Ovary (tissue), 9 donors: ENCODE results near the gene USP11. TPM values are rescaled to one million over a fixed set of nuclear protein-coding genes. Genes with fewer than 3 reads are reported as not detected.

Source experiments
- DNase-seq, 5 donors: peaks; one replicate each; pipeline ENCODE4 v3.0.0-alpha.2; 2019 to 2020
- H3K27ac ChIP-seq, 2 donors: fragments of 200-600 bp; one replicate each; pipeline versions ENCODE4 v1.5.1 to v1.8.0; 2019 to 2022
- H3K27me3 ChIP-seq: fragments of 200-600 bp; one replicate; pipeline ENCODE4 v1.8.0; 2022
- H3K36me3 ChIP-seq: fragments of 200-600 bp; sonication (generic); one replicate; pipeline ENCODE4 v1.5.1; 2019
- H3K4me1 ChIP-seq: one replicate; pipeline ENCODE4 v1.8.1; 2013; ENCODE audit warnings: mild to moderate bottlenecking, moderate library complexity; ENCODE audit not compliant: insufficient read depth
- H3K4me3 ChIP-seq: fragments of 200-600 bp; sonication (generic); one replicate; pipeline ENCODE4 v1.5.1; 2017
- H3K9me3 ChIP-seq, 2 donors: fragments of 200-600 bp in 1 of 2; sonication (generic) in 1 of 2; one replicate each; pipeline versions ENCODE4 v1.5.1 to v1.8.1; 2013 to 2019; ENCODE audit warnings: mild to moderate bottlenecking in 1 of 2, moderate library complexity in 1 of 2
- CTCF ChIP-seq, 3 donors: fragments of 450-650 bp in 2 of 3; fragments of 200-600 bp in 1 of 3; IDR thresholded peaks; one replicate each; pipeline versions ENCODE4 v1.5.1 to v1.8.0; 2016 to 2022; ENCODE audit warnings: antibody characterized with exemption in 3 of 3, mild to moderate bottlenecking in 1 of 3
- EP300 ChIP-seq: sonication (generic); formaldehyde crosslinking; IDR thresholded peaks from one replicate; pipeline ENCODE4 v1.6.1; 2017; ENCODE audit warnings: antibody characterized with exemption
- POLR2A ChIP-seq: fragments of 450-650 bp; IDR thresholded peaks from one replicate; pipeline ENCODE4 v1.6.1; 2017; ENCODE audit warnings: antibody characterized with exemption, mild to moderate bottlenecking, moderate library complexity
- WGBS, 3 donors: extraction: QIAGEN DNeasy Blood & Tissue Kit in 1 of 3; methylation state at CpG; one replicate each; pipeline versions ENCODE4 v1.1.5 to v1.1.7; 2013 to 2017; 5-methylcytosine and 5-hydroxymethylcytosine counted together
- intact Hi-C, 4 donors: fragments of 100-400 bp; cut with DNase I; formaldehyde crosslinking; loops; one replicate each; pipeline versions ENCODE4 v1.11.0 to v1.15.1; 2022 to 2023
- polyA plus RNA-seq, 2 donors: library from polyadenylated mRNA; stranded (reverse); fragments of 200-250 nt in 1 of 2; fragments of 350-450 nt in 1 of 2; fragmentation: Illumina TruSeq in 1 of 2; extraction: RNeasy Lipid Tissue Mini Kit (QIAGEN cat#74804) in 1 of 2; gene quantifications; one replicate each; pipeline ENCODE4 v1.2.3, GENCODE V29; 2013 to 2014
- total RNA-seq, 7 donors: library from RNA; depleted of rRNA in 2 of 7; stranded (reverse); fragments of >200 nt in 2 of 7; fragmentation: NEBNext Ultra II Directional in 3 of 7; extraction: Animal tissue kit (Norgen Biotek cat#: 25700) in 3 of 7; gene quantifications; one replicate each; pipeline versions ENCODE4 v1.1.0 to v1.2.4, GENCODE V29; 2016 to 2023
- donor health status: DM: no; HTN: no; CAD: no; lungs with moderate emphysema.
- donor health status: DM: no; HTN: no; CAD: no.
- donor health status: Bipolar disorder and iron deficiency.
- donor health status: DM: yes; HTN: yes; CAD: no.
- donor health status: DM: no; HTN: no; CAD: no.
- donor health status: DM: yes; HTN: yes; CAD: no.

USP11 gene
- total and polyA plus RNA-seq, 9 donors, result 55.6 to 166 (median 109) TPM

GRCh38 chrX:47200385-47201150 lies 32.2 kb upstream of the USP11 start:
- H3K27me3 ChIP-seq, result no peaks in the 10 kb centered on the region
- intact Hi-C loops, result no loop called here
- H3K9me3 ChIP-seq, result no peaks in the 10 kb centered on the region
- peaks cover 1% of the 10 kb centered on the region for H3K4me1 ChIP-seq
- H3K4me3 ChIP-seq, result no peak overlapping the region
- H3K27ac ChIP-seq, result no peak overlapping the region
- no peaks in the 10 kb centered on the region for H3K36me3 ChIP-seq
- no peak for TF ChIP-seq EP300
- no peak for TF ChIP-seq CTCF (IDR thresholded peaks at IDR 0.05)
- no peak for TF ChIP-seq POLR2A
- WGBS, 3 donors, result 69 to 87% (median 85%) methylated on average over 9 of the region's 9 CpGs
- DNase-seq, result no peak

GRCh38 chrX:47201345-47201944 lies 31.4 kb upstream of the USP11 start:
- intact Hi-C loops, result no loop called here
- no peaks in the 10 kb centered on the region for H3K36me3 ChIP-seq

GRCh38 chrX:47202316-47202715 lies 30.5 kb upstream of the USP11 start:
- intact Hi-C loops, result no loop called here
- H3K4me3 ChIP-seq, result no peak overlapping the region
- DNase-seq, result no peak
- H3K36me3 ChIP-seq, result no peaks in the 10 kb centered on the region
- WGBS, 3 donors, result 91 to 95% (median 93%) methylated on average over 11 of the region's 11 CpGs
- no peaks in the 10 kb centered on the region for H3K27me3 ChIP-seq
- H3K27ac ChIP-seq, result no peak overlapping the region
- H3K9me3 ChIP-seq, result no peaks in the 10 kb centered on the region
- no peaks in the 10 kb centered on the region for H3K4me1 ChIP-seq
- TF ChIP-seq CTCF (IDR thresholded peaks at IDR 0.05), result no peak

More at GRCh38 chrX:47201345-47201944, 31.4 kb upstream of the USP11 start:
- no peak overlapping the region for H3K4me3 ChIP-seq
- WGBS, 3 donors, result 80 to 95% (median 82%) methylated on average over 8 to 9 of the region's 9 CpGs
- no peak overlapping the region for H3K27ac ChIP-seq
- H3K9me3 ChIP-seq, result no peaks in the 10 kb centered on the region
- H3K4me1 ChIP-seq, result no peaks in the 10 kb centered on the region
- no peak for DNase-seq
- TF ChIP-seq EP300 (no peak), POLR2A (no peak), CTCF (IDR thresholded peaks at IDR 0.05) (no peak)
- no peaks in the 10 kb centered on the region for H3K27me3 ChIP-seq

GRCh38 chrX:47202877-47203276 lies 29.9 kb upstream of the USP11 start:
- intact Hi-C loops, result no loop called here
- H3K27ac ChIP-seq, result no peak overlapping the region

More at GRCh38 chrX:47202877-47203276, 29.9 kb upstream of the USP11 start:
- 68 to 88% (median 72%) methylated on average over 4 of the region's 4 CpGs for WGBS, 3 donors
- no peaks in the 10 kb centered on the region for H3K36me3 ChIP-seq
- H3K9me3 ChIP-seq, result no peaks in the 10 kb centered on the region
- no peak for TF ChIP-seq EP300
- no peak for TF ChIP-seq CTCF (IDR thresholded peaks at IDR 0.05)
- TF ChIP-seq POLR2A, result no peak
- H3K27me3 ChIP-seq, result no peaks in the 10 kb centered on the region
- H3K4me1 ChIP-seq, result no peaks in the 10 kb centered on the region
- H3K4me3 ChIP-seq, result no peak overlapping the region
- no peak for DNase-seq
